HepG2 (cell line): ENCODE measurements around the gene SERINC5. TPM values are rescaled to one million over a fixed set of nuclear protein-coding genes. Genes with fewer than 3 reads are reported as not detected.

ENCODE experiments used
- ATAC-seq: fragments of 200-7000 bp; cut with Tn5 transposase; 3 replicates; pipeline ENCODE4 v1.9.1; 2020; ENCODE audit warnings: mild to moderate bottlenecking, moderate library complexity
- BruUV-seq: library from RNA; stranded (reverse); fragments of 400-500 nt; replicated peaks from 2 replicates; lab custom pipeline; 2021; lab: Mats Ljungman, UMichigan
- CTCF ChIA-PET: fragments of 300-600 bp; formaldehyde crosslinking; extraction: SDS; loops from one replicate; lab custom pipeline; 2021; ENCODE audit warnings: low total read pairs, inconsistent platforms, low intra/inter-chr PET ratio; lab: Yijun Ruan, JAX
- POLR2A ChIA-PET: fragments of 350-600 bp; sonication (Branson Sonifier 250); formaldehyde crosslinking; loops from one replicate; lab custom pipeline; 2020; ENCODE audit warnings: antibody characterized with exemption, inconsistent platforms; lab: Yijun Ruan, JAX
- DNase-seq: peaks from one replicate; pipeline ENCODE4 v3.0.0-alpha.2; 2015; ENCODE audit warnings: low spot score
- FAIRE-seq: peaks from 3 replicates; lab custom pipeline; 2011; peaks lifted over from hg19 to GRCh38; lab: Jason Lieb, UNC
- H2AFZ ChIP-seq: one replicate; pipeline ENCODE4 v1.6.1; 2011; ENCODE audit warnings: low read length, inconsistent platforms
- H3K27ac ChIP-seq: fragments of 300-600 bp; 3 replicates; pipeline ENCODE4 v1.8.0; 2011; ENCODE audit warnings: mixed run types, mild to moderate bottlenecking, mixed read lengths, low read length, inconsistent platforms; ENCODE audit not compliant: insufficient read depth; ENCODE audit errors: extremely low read length
- H3K27me3 ChIP-seq, 2 experiments: fragments of 200-600 bp in 1 of 2; 2 replicates in 1 of 2; 3 replicates in 1 of 2; pipeline versions ENCODE4 v1.6.0 to v1.8.0; 2011; ENCODE audit warnings: low read length in 2 of 2, mild to moderate bottlenecking in 2 of 2, moderate library complexity in 2 of 2, inconsistent platforms in 1 of 2; ENCODE audit not compliant: insufficient read depth in 2 of 2, control insufficient read depth in 1 of 2
- H3K36me3 ChIP-seq, 2 experiments: fragments of 200-600 bp in 1 of 2; replicated peaks in 1 of 2; 2 replicates in 1 of 2; 3 replicates in 1 of 2; pipeline versions ENCODE4 v1.5.1 to v1.8.0; 2011; ENCODE audit warnings: low read length in 2 of 2, inconsistent platforms in 1 of 2; ENCODE audit not compliant: insufficient read depth in 2 of 2, control insufficient read depth in 1 of 2
- H3K4me1 ChIP-seq: 2 replicates; pipeline ENCODE4 v1.5.1; 2012; ENCODE audit warnings: low read length, inconsistent platforms; ENCODE audit not compliant: insufficient read depth
- H3K4me2 ChIP-seq: 2 replicates; pipeline ENCODE4 v1.6.0; 2011; ENCODE audit warnings: low read depth, low read length, inconsistent platforms
- H3K4me3 ChIP-seq, 3 experiments: fragments of 200-600 bp in 1 of 3; sonication (generic), shearing (Covaris generic) in 1 of 3; replicated peaks in 1 of 3; 2 replicates each; pipeline ENCODE4 v1.5.1; 2011 to 2016; ENCODE audit warnings: low read length in 3 of 3, inconsistent platforms in 2 of 3, low read depth in 2 of 3, mild to moderate bottlenecking in 2 of 3, control low read depth in 1 of 3, mixed read lengths in 1 of 3; ENCODE audit not compliant: insufficient read depth in 1 of 3
- H3K79me2 ChIP-seq: one replicate; pipeline ENCODE4 v1.6.1; 2011; ENCODE audit warnings: low read length, inconsistent platforms; ENCODE audit not compliant: insufficient read depth
- H3K9ac ChIP-seq: 2 replicates; pipeline ENCODE4 v1.6.0; 2011; ENCODE audit warnings: mild to moderate bottlenecking, low read depth, low read length, inconsistent platforms; ENCODE audit not compliant: insufficient read depth
- H3K9me3 ChIP-seq: 2 replicates; pipeline ENCODE4 v1.5.1; 2012; ENCODE audit warnings: mild to moderate bottlenecking, low read length
- H4K20me1 ChIP-seq: 2 replicates; pipeline ENCODE4 v1.6.0; 2011; ENCODE audit warnings: inconsistent platforms, mild to moderate bottlenecking, low read length, moderate library complexity; ENCODE audit not compliant: insufficient read depth
- CREB1 ChIP-seq, 2 experiments: fragments of 450-650 bp in 1 of 2; IDR thresholded peaks; 2 replicates each; pipeline ENCODE4 v1.6.1; 2016 to 2017; ENCODE audit warnings: control low read depth in 1 of 2, mild to moderate bottlenecking in 1 of 2, missing compliant biosample characterization in 1 of 2, missing genetic modification characterization in 1 of 2
- MAFK ChIP-seq, 2 experiments: IDR thresholded peaks in 1 of 2; conservative IDR thresholded peaks in 1 of 2; 2 replicates each; pipeline ENCODE4 v1.6.1; 2011; ENCODE audit warnings: improper control_type of control experiment in 2 of 2, low read length in 2 of 2
- PPARG ChIP-seq: conservative IDR thresholded peaks from 2 replicates; pipeline ENCODE4 v1.6.1; 2016; ENCODE audit warnings: missing biosample characterization, missing genetic modification reagents
- ZMYM4 ChIP-seq: sonication (generic); formaldehyde crosslinking; IDR thresholded peaks from 2 replicates; pipeline ENCODE4 v1.8.1; 2023; ENCODE audit warnings: mild to moderate bottlenecking, missing genetic modification reagents
- WGBS: methylation state at CpG from one replicate; pipeline ENCODE4 v1.1.6; 2017; ENCODE audit warnings: low lambda C conversion rate; 5-methylcytosine and 5-hydroxymethylcytosine counted together
- in situ Hi-C: cut with HindIII; loops from 2 replicates; pipeline ENCODE4 v1.10.0; 2017; ENCODE audit warnings: low pct_unique_long_range_greater_than_20kb; ENCODE audit not compliant: extremely low pct_ligation_motif_present
- intact Hi-C: fragments of 100-400 bp; cut with micrococcal nuclease; formaldehyde crosslinking; loops from one replicate; pipeline ENCODE4 v1.10.0; 2022; ENCODE audit not compliant: unreplicated experiment
- polyA plus RNA-seq, 8 experiments: library from polyadenylated mRNA; depleted of rRNA in 3 of 8; stranded (reverse) in 7 of 8; unstranded in 1 of 8; fragments of >200 nt; fragmentation: Illumina TruSeq in 4 of 8; extraction: Trizol in 4 of 8; gene quantifications; 2 replicates each; pipeline versions ENCODE4 v1.2.1 to v1.2.3, GENCODE V29; 2011 to 2016; ENCODE audit warnings: low read depth in 4 of 8, missing spikeins in 1 of 8, mixed read lengths in 1 of 8; ENCODE audit not compliant: insufficient read depth in 1 of 8
- total RNA-seq, 5 experiments: library from RNA; depleted of rRNA; stranded (reverse); fragments of >200 nt; fragmentation: Illumina TruSeq; extraction: Trizol; gene quantifications; 2 replicates each; pipeline ENCODE4 v1.2.3, GENCODE V29; 2016; ENCODE audit warnings: low read depth in 1 of 5
- TF ChIP-seq, protein P1 (sequence below): fragments of 450-650 bp; IDR thresholded peaks from 2 replicates; pipeline ENCODE4 v1.6.1; 2016
- TF ChIP-seq, protein P2 (sequence below): sonication (generic); formaldehyde crosslinking; IDR thresholded peaks from 2 replicates; pipeline ENCODE4 v1.5.1; 2020; ENCODE audit warnings: mild to moderate bottlenecking, missing genetic modification reagents, borderline replicate concordance
- TF ChIP-seq, protein P3 (sequence below): IDR thresholded peaks from 2 replicates; pipeline ENCODE4 v1.6.1; 2016; ENCODE audit warnings: low read depth, borderline replicate concordance

The SERINC5 gene
- total and polyA plus RNA-seq, 2 of the 13 experiments (the other 11 are each of a cell fraction or from before 2014, with no cell fraction given) = 17.3 to 22.8 TPM

DNA sequence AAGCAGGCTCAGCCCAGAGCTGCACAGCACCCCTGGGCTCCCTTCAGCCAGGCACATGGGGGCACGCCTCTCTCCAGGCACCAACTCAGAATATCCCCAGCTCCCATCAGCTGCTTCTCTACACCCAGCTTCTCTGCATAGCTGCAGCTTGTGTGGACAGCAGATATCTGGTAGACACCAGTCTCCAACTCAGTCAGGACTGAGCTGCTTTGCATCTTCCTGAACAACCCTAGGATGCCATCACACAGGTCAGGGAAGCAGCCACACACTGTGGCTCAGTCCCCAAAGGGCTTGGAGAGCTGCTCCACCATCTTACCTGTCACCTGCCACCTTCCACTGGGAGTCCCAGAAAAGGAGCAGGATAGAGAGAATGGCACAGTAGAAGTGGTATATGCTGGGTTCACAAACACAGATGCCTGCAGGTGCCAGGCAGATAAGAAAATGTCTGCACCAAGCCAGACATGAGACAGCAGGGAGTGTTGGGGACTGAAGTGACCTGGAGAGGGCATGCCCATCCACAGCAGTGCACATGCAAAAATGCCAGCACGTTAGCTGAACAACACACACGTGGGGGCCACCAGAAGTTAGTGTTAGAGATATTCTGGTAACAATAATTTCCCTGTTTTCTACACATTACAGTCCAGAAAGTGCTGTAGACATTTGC is 178.7 kb downstream of the SERINC5 start:
- Histone ChIP-seq H3K4me2 (no peak overlapping the region), H3K27me3 (peaks cover 0 to 4% of the 10 kb centered on the region in 2 experiments; a peak in 1 of 5 replicates), H3K4me3 (no peak overlapping the region), H3K27ac (no peak overlapping the region), H3K9ac (no peak overlapping the region), H3K79me2 (no peaks in the 10 kb centered on the region), H3K9me3 (no peaks in the 10 kb centered on the region), H3K36me3 (no peaks in the 10 kb centered on the region), H3K4me1 (no peaks in the 10 kb centered on the region), H2AFZ (no peak overlapping the region), H4K20me1 (no peaks in the 10 kb centered on the region)
- no peak for FAIRE-seq
- no peak for ATAC-seq
- no CpG with 5 or more reads among the region's 3 CpGs for WGBS
- BruUV-seq = no TSS peak
- ChIA-PET POLR2A (no interaction called here), CTCF (no interaction called here)
- intact Hi-C loops (no loop called here), in situ Hi-C loops (no loop called here)
- TF ChIP-seq PPARG (CRISPR knock-in tag) = no peak
- TF ChIP-seq, protein P1, sequence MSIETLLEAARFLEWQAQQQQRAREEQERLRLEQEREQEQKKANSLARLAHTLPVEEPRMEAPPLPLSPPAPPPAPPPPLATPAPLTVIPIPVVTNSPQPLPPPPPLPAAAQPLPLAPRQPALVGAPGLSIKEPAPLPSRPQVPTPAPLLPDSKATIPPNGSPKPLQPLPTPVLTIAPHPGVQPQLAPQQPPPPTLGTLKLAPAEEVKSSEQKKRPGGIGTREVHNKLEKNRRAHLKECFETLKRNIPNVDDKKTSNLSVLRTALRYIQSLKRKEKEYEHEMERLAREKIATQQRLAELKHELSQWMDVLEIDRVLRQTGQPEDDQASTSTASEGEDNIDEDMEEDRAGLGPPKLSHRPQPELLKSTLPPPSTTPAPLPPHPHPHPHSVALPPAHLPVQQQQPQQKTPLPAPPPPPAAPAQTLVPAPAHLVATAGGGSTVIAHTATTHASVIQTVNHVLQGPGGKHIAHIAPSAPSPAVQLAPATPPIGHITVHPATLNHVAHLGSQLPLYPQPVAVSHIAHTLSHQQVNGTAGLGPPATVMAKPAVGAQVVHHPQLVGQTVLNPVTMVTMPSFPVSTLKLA = 0 out of 2 replicates have a peak, but pooled peaks have one; percentile 9
- no peak for DNase-seq

DNA sequence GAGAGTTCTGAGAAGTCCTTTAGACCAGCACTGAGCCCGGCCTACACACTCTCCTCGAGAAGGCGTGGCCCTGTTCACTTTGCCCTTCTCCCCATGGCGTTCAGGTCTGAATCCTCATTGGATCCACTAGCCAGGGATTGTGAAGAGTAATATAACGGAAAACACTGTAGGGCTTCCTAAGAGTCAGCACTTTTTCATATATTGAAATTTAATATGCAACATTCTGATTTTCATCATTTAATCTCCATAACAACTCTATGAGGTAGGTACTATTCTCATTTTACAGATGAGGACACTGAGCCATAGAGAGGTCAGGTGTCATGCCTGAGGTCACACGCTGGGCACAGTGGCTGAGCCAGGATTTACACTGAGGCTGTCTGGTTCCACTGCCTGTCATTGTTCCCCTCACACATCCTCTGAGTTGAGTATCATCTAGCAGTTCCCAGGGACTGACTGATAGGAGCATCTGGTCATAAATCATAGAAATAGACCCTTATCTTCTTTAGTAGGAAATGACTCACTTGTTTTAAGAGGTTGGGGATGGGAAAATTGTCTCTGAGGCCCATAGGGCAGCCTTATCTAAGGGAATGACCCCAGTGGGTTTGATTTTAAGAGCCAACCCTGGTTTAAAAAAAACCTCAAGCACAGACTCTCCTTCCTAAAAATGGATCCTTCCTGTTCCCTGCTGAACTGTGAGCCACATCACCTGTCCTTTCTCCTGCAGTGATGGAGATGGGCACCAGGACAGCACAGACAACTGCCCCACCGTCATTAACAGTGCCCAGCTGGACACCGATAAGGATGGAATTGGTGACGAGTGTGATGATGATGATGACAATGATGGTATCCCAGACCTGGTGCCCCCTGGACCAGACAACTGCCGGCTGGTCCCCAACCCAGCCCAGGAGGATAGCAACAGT is 179.5 kb downstream of the SERINC5 start:
- no peaks in the 10 kb centered on the region for H3K9me3 ChIP-seq
- no peak for DNase-seq
- H3K27ac ChIP-seq = no peak overlapping the region
- H3K4me3 ChIP-seq = no peak overlapping the region
- no peak overlapping the region for H3K4me2 ChIP-seq
- intact Hi-C loops = no loop called here
- no peaks in the 10 kb centered on the region for H3K36me3 ChIP-seq
- H3K79me2 ChIP-seq = no peaks in the 10 kb centered on the region
- ChIA-PET CTCF (no interaction called here), POLR2A (no interaction called here)
- no peak for FAIRE-seq
- in situ Hi-C loops = no loop called here
- H2AFZ ChIP-seq = no peak overlapping the region
- H3K4me1 ChIP-seq = no peaks in the 10 kb centered on the region
- H4K20me1 ChIP-seq = no peaks in the 10 kb centered on the region
- ATAC-seq = no peak
- WGBS = 22% methylated on average over 7 of the region's 10 CpGs
- H3K27me3 ChIP-seq = peaks cover 0 to 4% of the 10 kb centered on the region in 2 experiments; a peak in 1 of 5 replicates
- no TSS peak for BruUV-seq
- no peak overlapping the region for H3K9ac ChIP-seq
- TF ChIP-seq, protein P2, sequence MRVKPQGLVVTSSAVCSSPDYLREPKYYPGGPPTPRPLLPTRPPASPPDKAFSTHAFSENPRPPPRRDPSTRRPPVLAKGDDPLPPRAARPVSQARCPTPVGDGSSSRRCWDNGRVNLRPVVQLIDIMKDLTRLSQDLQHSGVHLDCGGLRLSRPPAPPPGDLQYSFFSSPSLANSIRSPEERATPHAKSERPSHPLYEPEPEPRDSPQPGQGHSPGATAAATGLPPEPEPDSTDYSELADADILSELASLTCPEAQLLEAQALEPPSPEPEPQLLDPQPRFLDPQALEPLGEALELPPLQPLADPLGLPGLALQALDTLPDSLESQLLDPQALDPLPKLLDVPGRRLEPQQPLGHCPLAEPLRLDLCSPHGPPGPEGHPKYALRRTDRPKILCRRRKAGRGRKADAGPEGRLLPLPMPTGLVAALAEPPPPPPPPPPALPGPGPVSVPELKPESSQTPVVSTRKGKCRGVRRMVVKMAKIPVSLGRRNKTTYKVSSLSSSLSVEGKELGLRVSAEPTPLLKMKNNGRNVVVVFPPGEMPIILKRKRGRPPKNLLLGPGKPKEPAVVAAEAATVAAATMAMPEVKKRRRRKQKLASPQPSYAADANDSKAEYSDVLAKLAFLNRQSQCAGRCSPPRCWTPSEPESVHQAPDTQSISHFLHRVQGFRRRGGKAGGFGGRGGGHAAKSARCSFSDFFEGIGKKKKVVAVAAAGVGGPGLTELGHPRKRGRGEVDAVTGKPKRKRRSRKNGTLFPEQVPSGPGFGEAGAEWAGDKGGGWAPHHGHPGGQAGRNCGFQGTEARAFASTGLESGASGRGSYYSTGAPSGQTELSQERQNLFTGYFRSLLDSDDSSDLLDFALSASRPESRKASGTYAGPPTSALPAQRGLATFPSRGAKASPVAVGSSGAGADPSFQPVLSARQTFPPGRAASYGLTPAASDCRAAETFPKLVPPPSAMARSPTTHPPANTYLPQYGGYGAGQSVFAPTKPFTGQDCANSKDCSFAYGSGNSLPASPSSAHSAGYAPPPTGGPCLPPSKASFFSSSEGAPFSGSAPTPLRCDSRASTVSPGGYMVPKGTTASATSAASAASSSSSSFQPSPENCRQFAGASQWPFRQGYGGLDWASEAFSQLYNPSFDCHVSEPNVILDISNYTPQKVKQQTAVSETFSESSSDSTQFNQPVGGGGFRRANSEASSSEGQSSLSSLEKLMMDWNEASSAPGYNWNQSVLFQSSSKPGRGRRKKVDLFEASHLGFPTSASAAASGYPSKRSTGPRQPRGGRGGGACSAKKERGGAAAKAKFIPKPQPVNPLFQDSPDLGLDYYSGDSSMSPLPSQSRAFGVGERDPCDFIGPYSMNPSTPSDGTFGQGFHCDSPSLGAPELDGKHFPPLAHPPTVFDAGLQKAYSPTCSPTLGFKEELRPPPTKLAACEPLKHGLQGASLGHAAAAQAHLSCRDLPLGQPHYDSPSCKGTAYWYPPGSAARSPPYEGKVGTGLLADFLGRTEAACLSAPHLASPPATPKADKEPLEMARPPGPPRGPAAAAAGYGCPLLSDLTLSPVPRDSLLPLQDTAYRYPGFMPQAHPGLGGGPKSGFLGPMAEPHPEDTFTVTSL (CRISPR knock-in tag) = no peak
- TF ChIP-seq ZMYM4 (CRISPR knock-in tag) (no peak), CREB1 (IDR thresholded peaks at IDR 0.05) (peak; percentile 65), CREB1 (CRISPR knock-in tag; IDR thresholded peaks at IDR 0.05) (no peak), MAFK (conservative IDR thresholded peaks at IDR 0.05 in 1 of 2, IDR thresholded peaks at IDR 0.05 in 1 of 2; ENCODE audit: low read length in 2 of 2) (peak in 1 of 2 experiments; percentile 32; a peak in 1 of 4 replicates)
- TF ChIP-seq, protein P3, sequence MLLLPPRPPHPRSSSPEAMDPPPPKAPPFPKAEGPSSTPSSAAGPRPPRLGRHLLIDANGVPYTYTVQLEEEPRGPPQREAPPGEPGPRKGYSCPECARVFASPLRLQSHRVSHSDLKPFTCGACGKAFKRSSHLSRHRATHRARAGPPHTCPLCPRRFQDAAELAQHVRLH (CRISPR knock-in tag) = no peak
